Fibroblast of mammary gland (primary cell): ENCODE measurements around the gene CHTOP.

Experiments used
- DNase-seq: peaks from one replicate; pipeline ENCODE4 v3.0.0-alpha.2; 2010; ENCODE audit warnings: low read depth
- H3K4me3 ChIP-seq: 2 replicates; pipeline ENCODE4 v1.5.1; 2011; ENCODE audit warnings: low read depth, mild to moderate bottlenecking, low read length, moderate library complexity; ENCODE audit not compliant: control insufficient read depth
- TF ChIP-seq, protein P1 (sequence below): conservative IDR thresholded peaks from 2 replicates; pipeline ENCODE4 v1.5.1; 2011; ENCODE audit warnings: low read depth, low read length, inconsistent platforms; ENCODE audit not compliant: control insufficient read depth, insufficient read depth

CHTOP gene

DNA sequence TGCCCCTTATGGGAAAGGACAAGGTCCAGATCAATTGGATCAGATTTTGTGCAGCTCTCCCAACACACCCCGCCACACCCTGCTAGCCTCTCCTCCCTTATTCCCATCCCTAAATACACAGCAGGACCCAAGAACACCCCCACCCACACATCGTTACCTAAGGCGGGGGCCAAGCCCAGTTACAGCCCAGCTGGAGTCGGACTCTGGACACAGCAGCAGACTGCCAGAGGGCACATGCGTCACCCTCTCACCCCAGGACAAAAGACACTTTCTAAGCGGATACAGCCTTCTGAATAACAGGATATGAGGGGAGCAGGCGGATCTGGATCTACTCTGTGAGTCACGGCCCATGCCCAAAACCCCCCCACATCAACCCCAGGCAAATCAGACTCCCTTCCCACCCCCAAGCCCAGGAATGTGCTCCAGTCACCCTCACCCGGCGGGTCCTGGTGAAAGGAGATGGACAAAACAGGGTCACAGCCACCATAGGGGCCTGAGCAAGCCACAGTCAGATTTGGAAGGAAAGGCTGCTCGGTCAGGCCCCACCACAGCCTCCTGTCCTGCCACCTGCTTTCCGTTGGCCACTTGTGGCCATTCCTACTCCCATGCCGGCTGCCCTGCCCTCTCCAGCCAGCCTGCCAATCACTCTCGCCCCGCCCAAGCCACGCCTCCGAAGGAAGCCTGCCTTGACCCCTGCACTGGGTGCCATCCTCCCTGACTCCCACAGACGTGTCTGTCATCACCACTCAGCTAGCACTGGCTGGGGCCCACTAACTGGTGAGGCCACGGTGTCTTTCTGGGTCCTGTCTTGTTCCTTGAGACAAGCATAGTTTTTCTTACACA, 24.9 kb upstream of the CHTOP start:
- DNase-seq: peak; percentile 98
- TF ChIP-seq, protein P1, sequence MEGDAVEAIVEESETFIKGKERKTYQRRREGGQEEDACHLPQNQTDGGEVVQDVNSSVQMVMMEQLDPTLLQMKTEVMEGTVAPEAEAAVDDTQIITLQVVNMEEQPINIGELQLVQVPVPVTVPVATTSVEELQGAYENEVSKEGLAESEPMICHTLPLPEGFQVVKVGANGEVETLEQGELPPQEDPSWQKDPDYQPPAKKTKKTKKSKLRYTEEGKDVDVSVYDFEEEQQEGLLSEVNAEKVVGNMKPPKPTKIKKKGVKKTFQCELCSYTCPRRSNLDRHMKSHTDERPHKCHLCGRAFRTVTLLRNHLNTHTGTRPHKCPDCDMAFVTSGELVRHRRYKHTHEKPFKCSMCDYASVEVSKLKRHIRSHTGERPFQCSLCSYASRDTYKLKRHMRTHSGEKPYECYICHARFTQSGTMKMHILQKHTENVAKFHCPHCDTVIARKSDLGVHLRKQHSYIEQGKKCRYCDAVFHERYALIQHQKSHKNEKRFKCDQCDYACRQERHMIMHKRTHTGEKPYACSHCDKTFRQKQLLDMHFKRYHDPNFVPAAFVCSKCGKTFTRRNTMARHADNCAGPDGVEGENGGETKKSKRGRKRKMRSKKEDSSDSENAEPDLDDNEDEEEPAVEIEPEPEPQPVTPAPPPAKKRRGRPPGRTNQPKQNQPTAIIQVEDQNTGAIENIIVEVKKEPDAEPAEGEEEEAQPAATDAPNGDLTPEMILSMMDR: no peak
- H3K4me3 ChIP-seq: peak overlapping the region; percentile 94

DNA sequence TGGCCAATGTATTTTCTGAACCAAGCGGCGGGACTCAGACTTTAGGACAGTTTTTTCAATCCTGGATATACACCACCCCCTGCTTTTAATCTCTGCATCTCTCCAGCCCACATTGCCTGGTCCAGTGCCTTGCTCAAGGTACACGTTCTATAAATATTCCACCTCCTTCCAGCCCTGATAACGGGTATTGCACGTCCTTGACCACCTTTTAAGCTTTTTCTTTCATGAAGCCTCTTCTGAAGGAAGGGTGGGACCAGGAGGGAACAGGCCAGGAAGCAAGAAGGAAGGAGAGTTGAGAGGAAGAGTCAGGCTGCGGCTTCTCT, 24.3 kb upstream of the CHTOP start:
- DNase-seq: no peak
- H3K4me3 ChIP-seq: peak overlapping the region; percentile 94
- TF ChIP-seq, protein P1: no peak

DNA sequence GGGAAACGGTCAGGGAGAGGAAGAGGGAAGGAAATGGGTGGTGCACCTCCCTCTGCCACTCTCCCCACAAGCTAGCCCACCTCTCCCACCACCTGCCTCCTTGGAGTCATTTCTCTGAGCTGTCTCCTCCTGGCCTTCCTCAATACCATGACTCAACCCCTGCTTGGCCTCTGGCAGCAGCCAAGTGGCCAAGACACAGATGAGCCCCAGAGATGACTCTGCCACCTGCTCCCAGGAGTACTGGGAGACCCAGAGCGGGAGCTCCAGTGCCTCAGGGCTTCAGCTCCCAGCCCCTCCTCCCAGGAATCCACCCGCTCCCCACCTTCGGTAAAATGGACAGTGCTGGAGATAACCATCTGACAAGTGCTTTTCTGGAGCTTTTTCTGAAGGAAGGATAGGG, 23.5 kb upstream of the CHTOP start:
- TF ChIP-seq, protein P1: no peak
- H3K4me3 ChIP-seq: peak overlapping the region; percentile 94
- DNase-seq: peak; percentile 80

DNA sequence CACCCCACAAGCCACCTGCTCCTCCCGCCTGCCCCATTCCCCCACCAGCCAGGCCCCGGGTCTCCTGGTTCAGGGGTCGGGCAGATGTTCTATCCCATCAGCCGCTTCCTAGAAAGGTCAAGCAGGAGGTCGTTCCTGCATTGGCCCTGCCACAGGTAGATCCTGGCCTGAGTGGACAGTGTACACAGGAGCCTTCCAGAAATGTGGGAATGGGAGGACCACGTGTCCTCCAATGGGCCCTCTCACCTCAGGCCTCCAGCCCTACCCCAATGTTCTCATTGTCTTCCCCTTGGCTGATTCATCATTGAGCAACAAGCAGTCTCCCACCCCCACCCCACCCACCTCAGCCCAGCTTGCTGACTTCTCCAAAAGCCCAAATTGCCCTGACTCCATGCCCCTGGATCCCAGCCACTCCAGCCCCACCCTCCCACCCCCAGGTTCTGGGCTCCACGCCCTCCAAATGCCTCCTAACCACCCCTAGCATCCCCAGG, 23.0 kb upstream of the CHTOP start:
- peak; percentile 93 for DNase-seq
- H3K4me3 ChIP-seq: peak overlapping the region; percentile 94
- TF ChIP-seq, protein P1: no peak

DNA sequence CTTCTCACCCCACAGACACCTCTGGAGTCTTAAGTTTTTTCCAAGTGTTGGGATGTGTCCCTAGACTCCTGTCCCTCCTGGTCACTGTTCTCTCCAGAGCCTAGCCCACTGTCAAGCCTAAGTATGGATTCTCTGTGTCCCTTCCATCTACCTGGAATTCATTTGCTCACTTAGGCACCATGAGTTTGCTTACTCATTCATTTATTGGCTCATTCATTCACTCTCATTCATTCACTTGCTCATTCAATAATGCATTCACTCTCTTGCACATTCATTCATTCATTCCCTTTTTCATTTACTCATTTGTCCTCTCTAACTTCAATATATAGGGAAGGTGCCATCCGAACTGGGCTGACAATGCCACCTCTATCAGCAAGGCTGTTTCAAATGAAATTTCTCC, 22.5 kb upstream of the CHTOP start:
- DNase-seq: peak; percentile 55
- TF ChIP-seq, protein P1: no peak

DNA sequence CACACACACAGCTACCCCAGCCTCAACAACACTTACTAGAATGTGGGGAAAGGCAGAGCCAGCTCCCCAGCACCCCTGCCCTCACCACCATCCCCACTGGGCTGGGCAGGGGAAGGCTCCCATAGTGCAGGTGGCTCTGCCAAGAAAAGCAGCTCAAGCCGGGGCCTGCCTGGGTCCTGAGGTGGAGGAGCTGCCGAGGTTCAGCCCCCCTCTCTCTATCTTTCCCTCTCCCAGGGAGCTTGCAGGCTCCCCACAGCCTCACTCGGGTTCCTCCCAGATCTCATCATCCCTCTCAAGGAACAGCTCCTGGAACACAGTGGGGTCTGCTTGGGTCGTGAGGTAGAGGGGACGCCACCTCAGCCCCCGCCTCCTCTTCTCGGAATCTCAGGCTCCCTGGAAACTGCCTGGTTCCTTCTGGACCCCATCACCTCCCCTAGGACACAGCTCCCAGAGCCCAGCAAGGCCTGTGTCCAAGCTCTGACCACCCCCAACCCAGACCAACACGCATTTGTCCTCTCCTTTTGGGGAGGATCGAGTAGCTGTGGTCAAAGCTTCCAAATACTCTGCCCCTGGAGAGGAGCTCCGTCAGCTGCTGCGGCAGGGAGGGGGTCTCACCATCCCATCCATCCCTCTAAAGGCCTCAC, 21.6 kb upstream of the CHTOP start:
- TF ChIP-seq, protein P1: no peak
- peak overlapping the region; percentile 94 for H3K4me3 ChIP-seq
- no peak for DNase-seq

More for the DNA sequence above, 22.5 kb upstream of the CHTOP start:
- H3K4me3 ChIP-seq: peak overlapping the region; percentile 94
